GM10266 (cell line): ENCODE results near the gene SPON1.
A peak's percentile ranks its signal among the peaks of the same experiment; 100 is the strongest.

Source experiments
- DNase-seq: peaks from one replicate; pipeline ENCODE4 v3.0.0; 2012; ENCODE audit errors: extremely low spot score
- TF ChIP-seq, protein P1 (sequence below): IDR thresholded peaks from 2 replicates; pipeline ENCODE4 v1.5.1; 2012; ENCODE audit warnings: mild to moderate bottlenecking, low read depth; ENCODE audit not compliant: control insufficient read depth, insufficient read depth; ENCODE audit errors: missing control alignments

Gene SPON1

GRCh38 chr11:13947379-13947778 lies 15.1 kb upstream of the SPON1 start:
- TF ChIP-seq, protein P1, sequence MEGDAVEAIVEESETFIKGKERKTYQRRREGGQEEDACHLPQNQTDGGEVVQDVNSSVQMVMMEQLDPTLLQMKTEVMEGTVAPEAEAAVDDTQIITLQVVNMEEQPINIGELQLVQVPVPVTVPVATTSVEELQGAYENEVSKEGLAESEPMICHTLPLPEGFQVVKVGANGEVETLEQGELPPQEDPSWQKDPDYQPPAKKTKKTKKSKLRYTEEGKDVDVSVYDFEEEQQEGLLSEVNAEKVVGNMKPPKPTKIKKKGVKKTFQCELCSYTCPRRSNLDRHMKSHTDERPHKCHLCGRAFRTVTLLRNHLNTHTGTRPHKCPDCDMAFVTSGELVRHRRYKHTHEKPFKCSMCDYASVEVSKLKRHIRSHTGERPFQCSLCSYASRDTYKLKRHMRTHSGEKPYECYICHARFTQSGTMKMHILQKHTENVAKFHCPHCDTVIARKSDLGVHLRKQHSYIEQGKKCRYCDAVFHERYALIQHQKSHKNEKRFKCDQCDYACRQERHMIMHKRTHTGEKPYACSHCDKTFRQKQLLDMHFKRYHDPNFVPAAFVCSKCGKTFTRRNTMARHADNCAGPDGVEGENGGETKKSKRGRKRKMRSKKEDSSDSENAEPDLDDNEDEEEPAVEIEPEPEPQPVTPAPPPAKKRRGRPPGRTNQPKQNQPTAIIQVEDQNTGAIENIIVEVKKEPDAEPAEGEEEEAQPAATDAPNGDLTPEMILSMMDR = no peak
- no peak for DNase-seq

GRCh38 chr11:13949876-13950275 lies 12.6 kb upstream of the SPON1 start:
- TF ChIP-seq, protein P1 = no peak
- DNase-seq = no peak

GRCh38 chr11:13952221-13952620 lies 10.3 kb upstream of the SPON1 start:
- TF ChIP-seq, protein P1 = no peak
- DNase-seq = no peak

DNA sequence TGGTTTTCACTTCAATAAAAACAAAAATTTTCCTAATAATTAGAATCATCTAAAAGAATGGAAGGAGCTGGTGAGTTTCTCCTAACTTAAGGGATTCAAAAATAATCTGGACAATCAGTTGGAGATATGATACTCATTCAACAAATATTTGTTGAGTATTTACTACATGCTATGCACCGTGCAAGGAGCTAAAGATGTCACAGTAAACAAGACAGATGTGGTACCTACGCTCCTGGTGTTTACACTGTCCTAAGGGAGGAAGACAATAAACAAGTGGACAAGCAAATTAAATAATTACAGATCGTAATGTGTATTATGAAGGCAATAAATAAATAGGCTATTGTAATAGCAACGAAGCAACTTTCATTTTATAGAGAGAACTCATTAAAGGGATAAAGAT lies 9.9 kb upstream of the SPON1 start:
- DNase-seq = no peak
- TF ChIP-seq, protein P1 = no peak

- TF ChIP-seq, protein P1 = no peak
- DNase-seq = no peak
These were observed 7.9 kb upstream of the SPON1 start for GRCh38 chr11:13954591-13954990.

- DNase-seq = peak; percentile 48
These were observed 6.5 kb upstream of the SPON1 start for GRCh38 chr11:13955971-13956421.

DNA sequence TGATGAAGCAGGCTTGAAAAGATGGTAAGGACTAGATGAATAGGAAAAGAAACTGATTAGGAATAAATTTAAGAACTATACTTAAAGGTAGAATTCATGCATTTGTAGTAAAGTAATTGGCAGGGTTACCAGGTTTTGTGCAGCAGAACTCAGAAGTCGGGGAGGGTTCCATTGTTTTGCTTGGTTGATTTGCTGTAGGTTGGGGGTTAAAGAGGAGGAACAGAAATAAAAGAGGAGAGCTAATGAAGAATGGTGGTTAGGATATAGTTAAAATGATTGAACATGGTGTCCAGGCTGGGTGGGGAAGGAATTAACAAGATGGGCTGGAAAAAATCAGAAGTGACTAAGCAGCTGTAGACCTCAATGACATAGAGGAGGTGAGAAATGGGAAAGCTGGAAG lies 5.5 kb upstream of the SPON1 start:
- no peak for DNase-seq
- TF ChIP-seq, protein P1 = no peak

More at GRCh38 chr11:13955971-13956421, 6.5 kb upstream of the SPON1 start:
- TF ChIP-seq, protein P1 = peak; percentile 81
